ENCODE results near the gene PRKAG2. TPM values are rescaled to one million over a fixed set of nuclear protein-coding genes. Genes with fewer than 3 reads are reported as not detected.

Gene PRKAG2
- polyA plus RNA-seq, 1 of the 3 experiments (the other 2 are of a cell fraction): 51.6 TPM

- H3K27me3 ChIP-seq (ENCODE audit: insufficient read depth): no peaks in the 10 kb centered on the region
- H3K4me3 ChIP-seq (ENCODE audit: low read depth in 2 of 2, low read length in 1 of 2): no peak overlapping the region
- H3K4me1 ChIP-seq (ENCODE audit: control insufficient read depth in 1 of 2, insufficient read depth in 2 of 2, low read depth in 1 of 2, low read length in 1 of 2): peaks cover 0 to 6% of the 10 kb centered on the region in 2 experiments; a peak in 1 of 4 replicates
- no peaks in the 10 kb centered on the region for H3K9me3 ChIP-seq
- ChIA-PET CTCF (interaction anchor here (0.6 to 1.7 kb wide), 4 partner anchors 10 to 327 kb away, joined by 3 to 6 read pairs (median 3); no protein-coding TSS in a partner anchor), POLR2A (no interaction called here)
- H3K9me2 ChIP-seq: no peaks in the 10 kb centered on the region
- H3K36me3 ChIP-seq (replicated peaks in 1 of 2; ENCODE audit: control insufficient read depth in 1 of 2, insufficient read depth in 2 of 2, low read length in 1 of 2): no peaks in the 10 kb centered on the region
- H4K20me1 ChIP-seq (ENCODE audit: insufficient read depth): no peaks in the 10 kb centered on the region
- H2AFZ ChIP-seq (ENCODE audit: low read depth): no peak overlapping the region
- peaks cover 2% of the 10 kb centered on the region for H3F3A ChIP-seq (replicated peaks; ENCODE audit: insufficient read depth)
- 77% methylated on average over 5 of the region's 5 CpGs for WGBS (ENCODE audit: low lambda C conversion rate)
- 0 out of 2 replicates have a peak, but pooled peaks have one; percentile 2 for TF ChIP-seq FOSL2 (IDR thresholded peaks at IDR 0.05; ENCODE audit: borderline replicate concordance, low read depth)
- TF ChIP-seq TCF12 (IDR thresholded peaks at IDR 0.05): no peak
- TF ChIP-seq RAD21 (IDR thresholded peaks at IDR 0.05; ENCODE audit: low read length): no peak
- TF ChIP-seq FOXM1 (IDR thresholded peaks at IDR 0.05; ENCODE audit: low read depth): no peak
- no peak for TF ChIP-seq MEF2A (IDR thresholded peaks at IDR 0.05; ENCODE audit: borderline replicate concordance, low read depth)
- TF ChIP-seq NFIC (IDR thresholded peaks at IDR 0.05; ENCODE audit: borderline replicate concordance): no peak
- no peak for DNase-seq
- H3K79me2 ChIP-seq (ENCODE audit: insufficient read depth): no peaks in the 10 kb centered on the region
- H3K27ac ChIP-seq (ENCODE audit: low read depth in 2 of 2, low read length in 1 of 2): peak overlapping the region in 1 of 2 experiments; percentile 7; a peak in 1 of 4 replicates
- H3K4me2 ChIP-seq: no peak overlapping the region
- no peak overlapping the region for H3K9ac ChIP-seq
Observed at GRCh38 chr7:151660141-151660540, 216.8 kb downstream of the PRKAG2 start.

- WGBS (ENCODE audit: low lambda C conversion rate): 87% methylated on average over 4 of the region's 4 CpGs
Observed at GRCh38 chr7:151659219-151659618, 217.7 kb downstream of the PRKAG2 start.

More at GRCh38 chr7:151659219-151659618, 217.7 kb downstream of the PRKAG2 start:
- Histone ChIP-seq H3K9me3 (no peaks in the 10 kb centered on the region), H3K9ac (no peak overlapping the region), H3K36me3 (replicated peaks in 1 of 2; ENCODE audit: control insufficient read depth in 1 of 2, insufficient read depth in 2 of 2, low read length in 1 of 2) (no peaks in the 10 kb centered on the region), H2AFZ (ENCODE audit: low read depth) (no peak overlapping the region), H4K20me1 (ENCODE audit: insufficient read depth) (no peaks in the 10 kb centered on the region), H3K79me2 (ENCODE audit: insufficient read depth) (no peaks in the 10 kb centered on the region), H3F3A (replicated peaks; ENCODE audit: insufficient read depth) (no peaks in the 10 kb centered on the region), H3K4me3 (ENCODE audit: low read depth in 2 of 2, low read length in 1 of 2) (no peak overlapping the region), H3K4me2 (no peak overlapping the region), H3K9me2 (no peaks in the 10 kb centered on the region), H3K27ac (ENCODE audit: low read depth in 2 of 2, low read length in 1 of 2) (no peak overlapping the region), H3K27me3 (ENCODE audit: insufficient read depth) (no peaks in the 10 kb centered on the region), H3K4me1 (ENCODE audit: control insufficient read depth in 1 of 2, insufficient read depth in 2 of 2, low read depth in 1 of 2, low read length in 1 of 2) (peaks cover 0 to 6% of the 10 kb centered on the region in 2 experiments; a peak in 1 of 4 replicates)
- no peak for TF ChIP-seq JUND (IDR thresholded peaks at IDR 0.05)
- TF ChIP-seq IRF3 (IDR thresholded peaks at IDR 0.05; ENCODE audit: low read depth, low read length): no peak
- TF ChIP-seq ELF1 (IDR thresholded peaks at IDR 0.05): no peak
- TF ChIP-seq PBX3 (IDR thresholded peaks at IDR 0.05): no peak
- TF ChIP-seq, protein P1, sequence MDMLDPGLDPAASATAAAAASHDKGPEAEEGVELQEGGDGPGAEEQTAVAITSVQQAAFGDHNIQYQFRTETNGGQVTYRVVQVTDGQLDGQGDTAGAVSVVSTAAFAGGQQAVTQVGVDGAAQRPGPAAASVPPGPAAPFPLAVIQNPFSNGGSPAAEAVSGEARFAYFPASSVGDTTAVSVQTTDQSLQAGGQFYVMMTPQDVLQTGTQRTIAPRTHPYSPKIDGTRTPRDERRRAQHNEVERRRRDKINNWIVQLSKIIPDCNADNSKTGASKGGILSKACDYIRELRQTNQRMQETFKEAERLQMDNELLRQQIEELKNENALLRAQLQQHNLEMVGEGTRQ (IDR thresholded peaks at IDR 0.05; ENCODE audit: borderline replicate concordance, low read depth, low read length): no peak
- TF ChIP-seq, protein P2, sequence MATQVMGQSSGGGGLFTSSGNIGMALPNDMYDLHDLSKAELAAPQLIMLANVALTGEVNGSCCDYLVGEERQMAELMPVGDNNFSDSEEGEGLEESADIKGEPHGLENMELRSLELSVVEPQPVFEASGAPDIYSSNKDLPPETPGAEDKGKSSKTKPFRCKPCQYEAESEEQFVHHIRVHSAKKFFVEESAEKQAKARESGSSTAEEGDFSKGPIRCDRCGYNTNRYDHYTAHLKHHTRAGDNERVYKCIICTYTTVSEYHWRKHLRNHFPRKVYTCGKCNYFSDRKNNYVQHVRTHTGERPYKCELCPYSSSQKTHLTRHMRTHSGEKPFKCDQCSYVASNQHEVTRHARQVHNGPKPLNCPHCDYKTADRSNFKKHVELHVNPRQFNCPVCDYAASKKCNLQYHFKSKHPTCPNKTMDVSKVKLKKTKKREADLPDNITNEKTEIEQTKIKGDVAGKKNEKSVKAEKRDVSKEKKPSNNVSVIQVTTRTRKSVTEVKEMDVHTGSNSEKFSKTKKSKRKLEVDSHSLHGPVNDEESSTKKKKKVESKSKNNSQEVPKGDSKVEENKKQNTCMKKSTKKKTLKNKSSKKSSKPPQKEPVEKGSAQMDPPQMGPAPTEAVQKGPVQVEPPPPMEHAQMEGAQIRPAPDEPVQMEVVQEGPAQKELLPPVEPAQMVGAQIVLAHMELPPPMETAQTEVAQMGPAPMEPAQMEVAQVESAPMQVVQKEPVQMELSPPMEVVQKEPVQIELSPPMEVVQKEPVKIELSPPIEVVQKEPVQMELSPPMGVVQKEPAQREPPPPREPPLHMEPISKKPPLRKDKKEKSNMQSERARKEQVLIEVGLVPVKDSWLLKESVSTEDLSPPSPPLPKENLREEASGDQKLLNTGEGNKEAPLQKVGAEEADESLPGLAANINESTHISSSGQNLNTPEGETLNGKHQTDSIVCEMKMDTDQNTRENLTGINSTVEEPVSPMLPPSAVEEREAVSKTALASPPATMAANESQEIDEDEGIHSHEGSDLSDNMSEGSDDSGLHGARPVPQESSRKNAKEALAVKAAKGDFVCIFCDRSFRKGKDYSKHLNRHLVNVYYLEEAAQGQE (IDR thresholded peaks at IDR 0.05; ENCODE audit: low read depth, low read length): no peak
- ChIA-PET POLR2A (no interaction called here), CTCF (interaction anchor here (1.7 kb wide), 1 partner anchor 100 kb away, joined by 6 read pairs; no protein-coding TSS in a partner anchor)
- DNase-seq: no peak
